Tibial artery (tissue), 4 donors: ENCODE data around the gene ADM.

Experiments
- DNase-seq, 2 donors: peaks; one replicate each; pipeline ENCODE4 v3.0.0-alpha.2; 2019
- H3K27ac ChIP-seq, 2 donors: fragments of 200-600 bp; sonication (generic) in 1 of 2; 1 replicate in 1 of 2; 2 replicates in 1 of 2; pipeline ENCODE4 v1.5.1; 2018 to 2019; ENCODE audit warnings: mild to moderate bottlenecking in 1 of 2
- H3K27me3 ChIP-seq, 2 donors: fragments of 200-600 bp; sonication (generic) in 1 of 2; one replicate each; pipeline versions ENCODE4 v1.5.1 to v1.6.0; 2016 to 2019
- H3K36me3 ChIP-seq, 3 donors: fragments of 200-600 bp; sonication (generic) in 2 of 3; one replicate each; pipeline ENCODE4 v1.5.1; 2016 to 2019; ENCODE audit warnings: mild to moderate bottlenecking in 2 of 3
- H3K4me1 ChIP-seq, 4 donors: fragments of 200-600 bp; sonication (generic) in 2 of 4; 1 replicate in 3 of 4; 2 replicates in 1 of 4; pipeline ENCODE4 v1.5.1; 2016 to 2019
- H3K4me3 ChIP-seq, 2 donors: fragments of 200-600 bp; sonication (generic) in 1 of 2; 1 replicate in 1 of 2; 2 replicates in 1 of 2; pipeline ENCODE4 v1.5.1; 2018 to 2019; ENCODE audit warnings: mild to moderate bottlenecking in 2 of 2
- H3K9me3 ChIP-seq, 3 donors: fragments of 200-600 bp; sonication (generic) in 1 of 3; one replicate each; pipeline ENCODE4 v1.5.1; 2016 to 2019
- intact Hi-C: fragments of 100-400 bp; cut with DNase I; formaldehyde crosslinking; loops from one replicate; pipeline ENCODE4 v1.15.0; 2023; ENCODE audit warnings: low total_unique reads
- TF ChIP-seq, protein P1 (sequence below), 2 experiments: fragments of 200-600 bp in 1 of 2; fragments of 450-650 bp in 1 of 2; IDR thresholded peaks; one replicate each; pipeline ENCODE4 v1.5.1; 2017 to 2019; ENCODE audit warnings: antibody characterized with exemption in 2 of 2, mild to moderate bottlenecking in 1 of 2, moderate library complexity in 1 of 2

Gene ADM

GRCh38 chr11:10308201-10308954 is 3.5 kb downstream of the ADM start:
- Histone ChIP-seq H3K27me3 (no peaks in the 10 kb centered on the region), H3K27ac (peak overlapping the region; percentile 72 to 79), H3K4me1 (peaks cover 0 to 56% (median 39%) of the 10 kb centered on the region in 4 donors), H3K4me3 (peak overlapping the region; percentile 57 to 58), H3K9me3 (no peaks in the 10 kb centered on the region), H3K36me3 (no peaks in the 10 kb centered on the region)
- intact Hi-C loops: loop anchor here (5.0 kb wide), 3 partner anchors 101 to 551 kb away; no protein-coding TSS in a partner anchor
- TF ChIP-seq, protein P1, sequence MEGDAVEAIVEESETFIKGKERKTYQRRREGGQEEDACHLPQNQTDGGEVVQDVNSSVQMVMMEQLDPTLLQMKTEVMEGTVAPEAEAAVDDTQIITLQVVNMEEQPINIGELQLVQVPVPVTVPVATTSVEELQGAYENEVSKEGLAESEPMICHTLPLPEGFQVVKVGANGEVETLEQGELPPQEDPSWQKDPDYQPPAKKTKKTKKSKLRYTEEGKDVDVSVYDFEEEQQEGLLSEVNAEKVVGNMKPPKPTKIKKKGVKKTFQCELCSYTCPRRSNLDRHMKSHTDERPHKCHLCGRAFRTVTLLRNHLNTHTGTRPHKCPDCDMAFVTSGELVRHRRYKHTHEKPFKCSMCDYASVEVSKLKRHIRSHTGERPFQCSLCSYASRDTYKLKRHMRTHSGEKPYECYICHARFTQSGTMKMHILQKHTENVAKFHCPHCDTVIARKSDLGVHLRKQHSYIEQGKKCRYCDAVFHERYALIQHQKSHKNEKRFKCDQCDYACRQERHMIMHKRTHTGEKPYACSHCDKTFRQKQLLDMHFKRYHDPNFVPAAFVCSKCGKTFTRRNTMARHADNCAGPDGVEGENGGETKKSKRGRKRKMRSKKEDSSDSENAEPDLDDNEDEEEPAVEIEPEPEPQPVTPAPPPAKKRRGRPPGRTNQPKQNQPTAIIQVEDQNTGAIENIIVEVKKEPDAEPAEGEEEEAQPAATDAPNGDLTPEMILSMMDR (IDR thresholded peaks at IDR 0.05): no peak
- no peak for DNase-seq

GRCh38 chr11:10309163-10310093 is 4.6 kb downstream of the ADM start:
- no peaks in the 10 kb centered on the region for H3K9me3 ChIP-seq
- H3K4me3 ChIP-seq: no peak overlapping the region
- H3K27me3 ChIP-seq: no peaks in the 10 kb centered on the region
- H3K4me1 ChIP-seq: peaks cover 0 to 45% (median 30%) of the 10 kb centered on the region in 4 donors
- intact Hi-C loops: loop anchor here (5.0 kb wide), 3 partner anchors 102 to 552 kb away; no protein-coding TSS in a partner anchor
- TF ChIP-seq, protein P1 (IDR thresholded peaks at IDR 0.05): no peak
- no peaks in the 10 kb centered on the region for H3K36me3 ChIP-seq
- peak; percentile 62 to 89 for DNase-seq
- peak overlapping the region; percentile 72 to 79 for H3K27ac ChIP-seq

DNA sequence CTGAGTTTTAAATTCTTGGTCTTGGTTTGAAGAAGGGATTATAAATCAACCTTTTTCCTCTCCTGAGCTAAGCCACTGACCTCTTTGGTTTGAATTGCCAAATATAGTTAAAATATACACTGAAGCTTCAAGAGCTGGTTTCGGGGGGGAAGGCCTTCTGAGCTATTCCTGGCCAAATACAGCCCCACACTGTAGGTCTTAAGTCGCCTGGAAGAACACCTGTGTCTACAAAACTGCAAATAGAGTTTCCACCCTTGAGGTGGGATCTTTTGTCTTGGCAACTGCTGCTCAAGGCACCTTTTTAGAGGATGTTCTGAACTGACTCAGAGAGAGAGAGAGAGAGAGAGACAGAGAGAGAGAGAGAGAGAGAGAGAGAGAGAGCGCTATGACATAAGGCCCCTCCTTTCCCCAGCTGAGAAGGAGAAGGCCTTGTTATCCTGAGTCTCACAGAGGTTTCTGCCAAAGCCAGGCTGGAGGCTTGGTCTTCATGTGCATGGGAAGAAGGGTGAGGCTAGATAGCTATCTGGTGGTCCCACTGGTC is 5.5 kb downstream of the ADM start:
- intact Hi-C loops: no loop called here
- Histone ChIP-seq H3K4me1 (peaks cover 0 to 39% (median 28%) of the 10 kb centered on the region in 4 donors), H3K9me3 (no peaks in the 10 kb centered on the region), H3K4me3 (no peak overlapping the region), H3K36me3 (no peaks in the 10 kb centered on the region), H3K27me3 (no peaks in the 10 kb centered on the region), H3K27ac (peak overlapping the region; percentile 72 to 79)
- no peak for DNase-seq
- TF ChIP-seq, protein P1 (IDR thresholded peaks at IDR 0.05): no peak

GRCh38 chr11:10311802-10312201 is 6.9 kb downstream of the ADM start:
- Histone ChIP-seq H3K27me3 (no peaks in the 10 kb centered on the region), H3K27ac (no peak overlapping the region), H3K9me3 (no peaks in the 10 kb centered on the region), H3K4me1 (peaks cover 0 to 30% (median 16%) of the 10 kb centered on the region in 4 donors), H3K4me3 (no peak overlapping the region), H3K36me3 (no peaks in the 10 kb centered on the region)
- no peak for DNase-seq
- intact Hi-C loops: no loop called here
- TF ChIP-seq, protein P1 (IDR thresholded peaks at IDR 0.05): no peak

DNA sequence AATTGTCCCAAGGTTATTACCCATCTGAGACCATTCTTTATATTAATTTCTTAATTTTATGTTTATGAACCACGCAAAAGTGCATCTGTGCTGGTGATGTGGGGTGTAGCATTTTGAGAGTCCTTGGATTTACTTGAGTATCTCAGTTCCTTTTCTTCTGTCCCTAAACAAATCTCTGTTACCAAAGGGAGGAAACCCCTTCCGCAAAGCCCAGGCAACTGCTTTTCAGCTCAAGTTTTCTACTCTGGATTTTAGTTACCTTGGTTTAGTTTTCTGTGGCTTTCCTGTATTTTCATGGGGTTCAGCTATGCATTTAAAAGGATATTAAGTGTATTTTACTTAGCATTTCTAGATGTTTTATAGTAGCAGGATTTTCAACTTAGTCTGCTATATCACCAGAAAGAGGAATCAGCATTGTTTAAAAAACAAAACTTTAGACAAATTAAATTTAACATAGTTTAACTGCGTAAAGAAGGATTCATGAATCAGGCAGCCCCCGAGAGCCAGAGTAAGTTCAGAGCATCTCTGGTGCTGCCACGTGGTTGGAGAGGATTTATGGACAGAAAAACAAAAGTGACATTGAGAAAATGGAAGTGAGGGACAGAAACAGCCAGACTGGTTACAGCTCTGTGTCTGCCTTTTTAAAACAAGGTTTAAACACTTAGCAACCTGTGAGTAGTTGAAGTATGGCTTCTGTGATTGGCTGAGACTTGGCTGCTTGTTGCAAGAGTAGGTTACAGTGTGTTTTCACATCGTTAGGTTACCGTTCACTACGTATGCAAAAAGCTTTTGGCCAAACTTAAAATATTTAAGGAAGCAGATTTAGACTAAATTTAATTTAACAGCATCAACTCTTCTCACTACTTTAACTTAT is 9.6 kb downstream of the ADM start:
- H3K27me3 ChIP-seq: no peaks in the 10 kb centered on the region
- H3K36me3 ChIP-seq: no peaks in the 10 kb centered on the region
- no peaks in the 10 kb centered on the region for H3K9me3 ChIP-seq
- intact Hi-C loops: no loop called here
- TF ChIP-seq, protein P1 (IDR thresholded peaks at IDR 0.05): no peak
- no peak for DNase-seq
- H3K4me1 ChIP-seq: peaks cover 0 to 8% (median under 1%) of the 10 kb centered on the region in 4 donors
- H3K4me3 ChIP-seq: no peak overlapping the region
- no peak overlapping the region for H3K27ac ChIP-seq
